Esophagus squamous epithelium (tissue), 5 donors: ENCODE data around the gene CTF1. TPM values are rescaled to one million over a fixed set of nuclear protein-coding genes. Genes with fewer than 3 reads are reported as not detected.
A peak's percentile ranks its signal among the peaks of the same experiment; 100 is the strongest.

Source experiments
- DNase-seq: peaks from one replicate; lab custom pipeline; 2025; lab: John Stamatoyannopoulos, UW
- H3K27ac ChIP-seq, 4 donors: fragments of 200-600 bp; sonication (generic); one replicate each; pipeline ENCODE4 v1.5.1; 2016 to 2019; ENCODE audit warnings: mild to moderate bottlenecking in 1 of 4
- H3K27me3 ChIP-seq, 4 donors: fragments of 200-600 bp; sonication (generic); 1 replicate in 3 of 4; 2 replicates in 1 of 4; pipeline versions ENCODE4 v1.5.1 to v1.6.0; 2017 to 2021; ENCODE audit warnings: antibody characterized with exemption in 1 of 4
- H3K36me3 ChIP-seq, 3 donors: fragments of 200-600 bp; sonication (generic); one replicate each; pipeline ENCODE4 v1.5.1; 2016 to 2019
- H3K4me1 ChIP-seq, 3 donors: fragments of 200-600 bp; sonication (generic); one replicate each; pipeline ENCODE4 v1.5.1; 2017 to 2019
- H3K4me3 ChIP-seq, 4 donors: fragments of 200-600 bp; sonication (generic); 1 replicate in 3 of 4; 2 replicates in 1 of 4; pipeline ENCODE4 v1.5.1; 2016 to 2019; ENCODE audit warnings: mild to moderate bottlenecking in 2 of 4, moderate library complexity in 1 of 4
- H3K9me3 ChIP-seq, 3 donors: fragments of 200-600 bp; sonication (generic); one replicate each; pipeline ENCODE4 v1.5.1; 2016 to 2019
- CTCF ChIP-seq, 6 experiments: fragments of 450-650 bp in 4 of 6; fragments of 200-600 bp in 2 of 6; sonication (generic) in 2 of 6; IDR thresholded peaks; one replicate each; pipeline ENCODE4 v1.5.1; 2016 to 2019; ENCODE audit warnings: antibody characterized with exemption in 6 of 6, mild to moderate bottlenecking in 4 of 6, moderate library complexity in 4 of 6
- POLR2A ChIP-seq, 4 donors: fragments of 450-650 bp; IDR thresholded peaks; one replicate each; pipeline ENCODE4 v1.6.1; 2017; ENCODE audit warnings: antibody characterized with exemption in 4 of 4, mild to moderate bottlenecking in 4 of 4, moderate library complexity in 3 of 4
- WGBS, 2 donors: methylation state at CpG; one replicate each; pipeline ENCODE4 v1.1.5; 2018; 5-methylcytosine and 5-hydroxymethylcytosine counted together
- intact Hi-C: fragments of 100-400 bp; cut with DNase I; formaldehyde crosslinking; loops from one replicate; pipeline ENCODE4 v1.15.0; 2022
- total RNA-seq, 4 donors: library from RNA; depleted of rRNA; stranded (reverse); fragments of >200 nt; gene quantifications; one replicate each; pipeline ENCODE4 v1.1.0, GENCODE V29; 2016
- donor health status: DM: yes; HTN: yes; CAD: no.

Gene CTF1
- total RNA-seq, 4 donors from 2014 or later: 0.53 to 3.6 (median 1.8) TPM

- Histone ChIP-seq H3K4me3 (peak overlapping the region; percentile 44 to 87 (median 76)), H3K27me3 (no peaks in the 10 kb centered on the region), H3K9me3 (no peaks in the 10 kb centered on the region), H3K4me1 (peaks cover 14 to 45% (median 18%) of the 10 kb centered on the region in 3 donors), H3K27ac (peak overlapping the region; percentile 88 to 96 (median 94)), H3K36me3 (peaks cover 0 to 13% (median 0%) of the 10 kb centered on the region in 3 donors)
- intact Hi-C loops: loop anchor here (5.0 kb wide), 1 partner anchor 80 kb away; no protein-coding TSS in a partner anchor
- peak; percentile 85 for DNase-seq
- TF ChIP-seq CTCF (IDR thresholded peaks at IDR 0.05) (peak; percentile 83 to 95 (median 88)), POLR2A (IDR thresholded peaks at IDR 0.05) (peak in 2 of 4 donors; percentile 16 to 24)
- 0 to 1% methylated on average over 26 to 31 of the region's 37 CpGs for WGBS, 2 donors
These were observed 25.5 kb downstream of the CTF1 start for GRCh38 chr16:30921748-30922419.

- H3K36me3 ChIP-seq: peaks cover 0 to 19% (median 0%) of the 10 kb centered on the region in 3 donors
- no peaks in the 10 kb centered on the region for H3K27me3 ChIP-seq
- H3K27ac ChIP-seq: peak overlapping the region; percentile 88 to 99 (median 96)
- TF ChIP-seq POLR2A (IDR thresholded peaks at IDR 0.05) (no peak), CTCF (IDR thresholded peaks at IDR 0.05) (no peak)
- peak overlapping the region; percentile 74 to 87 (median 76) for H3K4me3 ChIP-seq
- 0% methylated on average over 5 to 26 of the region's 42 CpGs for WGBS, 2 donors
- H3K4me1 ChIP-seq: peaks cover 18 to 51% (median 20%) of the 10 kb centered on the region in 3 donors
- no peaks in the 10 kb centered on the region for H3K9me3 ChIP-seq
- DNase-seq: peak; percentile 99
- intact Hi-C loops: loop anchor here (5.0 kb wide), 1 partner anchor 80 kb away; no protein-coding TSS in a partner anchor
These were observed 26.1 kb downstream of the CTF1 start for GRCh38 chr16:30922420-30922959.

- Histone ChIP-seq H3K27ac (peak overlapping the region; percentile 88 to 99 (median 96)), H3K4me3 (peak overlapping the region; percentile 74 to 87 (median 76)), H3K27me3 (no peaks in the 10 kb centered on the region), H3K36me3 (peaks cover 0 to 21% (median 0%) of the 10 kb centered on the region in 3 donors), H3K4me1 (peaks cover 18 to 57% (median 25%) of the 10 kb centered on the region in 3 donors), H3K9me3 (no peaks in the 10 kb centered on the region)
- WGBS, 2 donors: 0% methylated on average over 5 of the region's 33 CpGs
- intact Hi-C loops: loop anchor here (5.0 kb wide), 1 partner anchor 81 kb away; no protein-coding TSS in a partner anchor
- peak; percentile 91 for DNase-seq
- no peak for TF ChIP-seq CTCF (IDR thresholded peaks at IDR 0.05)
- TF ChIP-seq POLR2A (IDR thresholded peaks at IDR 0.05): no peak
These were observed 26.6 kb downstream of the CTF1 start for GRCh38 chr16:30922960-30923535.

GRCh38 chr16:30923554-30924075 lies 27.2 kb downstream of the CTF1 start, which contains the start of gene FBXL19:
FBXL19 (plus strand) TSS chr16:30923572; CDS start chr16:30925755, 2,183 bp downstream.
- Histone ChIP-seq H3K9me3 (no peaks in the 10 kb centered on the region), H3K36me3 (peaks cover 0 to 27% (median 0%) of the 10 kb centered on the region in 3 donors), H3K4me3 (peak within 1 kb of the TSS; percentile 74 to 87 (median 76)), H3K27me3 (no peaks in the 10 kb centered on the region), H3K27ac (peak within 1 kb of the TSS; percentile 88 to 99 (median 96)), H3K4me1 (peaks cover 22 to 62% (median 28%) of the 10 kb centered on the region in 3 donors)
- intact Hi-C loops: loop anchor here (5.0 kb wide), 1 partner anchor 81 kb away; no protein-coding TSS in a partner anchor
- TF ChIP-seq CTCF (IDR thresholded peaks at IDR 0.05) (no peak), POLR2A (IDR thresholded peaks at IDR 0.05) (no peak)
- no peak for DNase-seq
- 0% methylated on average over 1 of the region's 31 CpGs; no CpG with 5 or more reads in 1 of the 2 donors for WGBS, 2 donors
